Tibial artery (tissue), 4 donors: Measurements from ENCODE around the gene SMO.
"Not testable (repeated sequence)": the region's sequence is repeated elsewhere in the genome, so short reads cannot be mapped to it uniquely, and the experiment has no call there.

ENCODE experiments used
- DNase-seq, 2 donors: peaks; one replicate each; pipeline ENCODE4 v3.0.0-alpha.2; 2019
- H3K27ac ChIP-seq, 2 donors: fragments of 200-600 bp; sonication (generic) in 1 of 2; 1 replicate in 1 of 2; 2 replicates in 1 of 2; pipeline ENCODE4 v1.5.1; 2018 to 2019; ENCODE audit warnings: mild to moderate bottlenecking in 1 of 2
- H3K27me3 ChIP-seq, 2 donors: fragments of 200-600 bp; sonication (generic) in 1 of 2; one replicate each; pipeline versions ENCODE4 v1.5.1 to v1.6.0; 2016 to 2019
- H3K36me3 ChIP-seq, 3 donors: fragments of 200-600 bp; sonication (generic) in 2 of 3; one replicate each; pipeline ENCODE4 v1.5.1; 2016 to 2019; ENCODE audit warnings: mild to moderate bottlenecking in 2 of 3
- H3K4me1 ChIP-seq, 4 donors: fragments of 200-600 bp; sonication (generic) in 2 of 4; 1 replicate in 3 of 4; 2 replicates in 1 of 4; pipeline ENCODE4 v1.5.1; 2016 to 2019
- H3K4me3 ChIP-seq, 2 donors: fragments of 200-600 bp; sonication (generic) in 1 of 2; 1 replicate in 1 of 2; 2 replicates in 1 of 2; pipeline ENCODE4 v1.5.1; 2018 to 2019; ENCODE audit warnings: mild to moderate bottlenecking in 2 of 2
- H3K9me3 ChIP-seq, 3 donors: fragments of 200-600 bp; sonication (generic) in 1 of 3; one replicate each; pipeline ENCODE4 v1.5.1; 2016 to 2019
- intact Hi-C: fragments of 100-400 bp; cut with DNase I; formaldehyde crosslinking; loops from one replicate; pipeline ENCODE4 v1.15.0; 2023; ENCODE audit warnings: low total_unique reads
- TF ChIP-seq, protein P1 (sequence below), 2 experiments: fragments of 200-600 bp in 1 of 2; fragments of 450-650 bp in 1 of 2; IDR thresholded peaks; one replicate each; pipeline ENCODE4 v1.5.1; 2017 to 2019; ENCODE audit warnings: antibody characterized with exemption in 2 of 2, mild to moderate bottlenecking in 1 of 2, moderate library complexity in 1 of 2

SMO gene

DNA sequence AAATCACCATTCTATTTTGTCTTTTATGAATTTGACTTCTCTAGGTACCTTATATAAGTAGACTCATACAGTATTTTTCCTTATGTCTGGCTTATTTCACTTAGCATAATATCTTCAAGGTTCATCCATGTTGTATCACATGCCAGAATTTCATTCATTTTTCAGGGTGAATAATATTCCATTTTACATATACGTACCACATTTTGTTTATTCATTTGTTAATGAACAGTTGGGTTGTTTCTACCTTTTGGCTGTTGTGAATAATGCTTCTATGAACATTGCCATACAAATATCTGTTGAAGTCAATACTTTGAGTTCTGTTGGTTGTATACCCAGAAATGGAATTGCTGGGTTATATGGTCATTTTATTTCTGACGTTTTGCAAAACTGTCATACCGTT, 57.1 kb downstream of the SMO start:
- no peak overlapping the region for H3K27ac ChIP-seq
- no peaks in the 10 kb centered on the region for H3K9me3 ChIP-seq
- H3K36me3 ChIP-seq, result no peaks in the 10 kb centered on the region
- DNase-seq, result no peak
- H3K4me1 ChIP-seq, result no peaks in the 10 kb centered on the region
- H3K4me3 ChIP-seq, result no peak overlapping the region
- TF ChIP-seq, protein P1, sequence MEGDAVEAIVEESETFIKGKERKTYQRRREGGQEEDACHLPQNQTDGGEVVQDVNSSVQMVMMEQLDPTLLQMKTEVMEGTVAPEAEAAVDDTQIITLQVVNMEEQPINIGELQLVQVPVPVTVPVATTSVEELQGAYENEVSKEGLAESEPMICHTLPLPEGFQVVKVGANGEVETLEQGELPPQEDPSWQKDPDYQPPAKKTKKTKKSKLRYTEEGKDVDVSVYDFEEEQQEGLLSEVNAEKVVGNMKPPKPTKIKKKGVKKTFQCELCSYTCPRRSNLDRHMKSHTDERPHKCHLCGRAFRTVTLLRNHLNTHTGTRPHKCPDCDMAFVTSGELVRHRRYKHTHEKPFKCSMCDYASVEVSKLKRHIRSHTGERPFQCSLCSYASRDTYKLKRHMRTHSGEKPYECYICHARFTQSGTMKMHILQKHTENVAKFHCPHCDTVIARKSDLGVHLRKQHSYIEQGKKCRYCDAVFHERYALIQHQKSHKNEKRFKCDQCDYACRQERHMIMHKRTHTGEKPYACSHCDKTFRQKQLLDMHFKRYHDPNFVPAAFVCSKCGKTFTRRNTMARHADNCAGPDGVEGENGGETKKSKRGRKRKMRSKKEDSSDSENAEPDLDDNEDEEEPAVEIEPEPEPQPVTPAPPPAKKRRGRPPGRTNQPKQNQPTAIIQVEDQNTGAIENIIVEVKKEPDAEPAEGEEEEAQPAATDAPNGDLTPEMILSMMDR (IDR thresholded peaks at IDR 0.05), result no peak
- H3K27me3 ChIP-seq, result no peaks in the 10 kb centered on the region
- intact Hi-C loops, result no loop called here

DNA sequence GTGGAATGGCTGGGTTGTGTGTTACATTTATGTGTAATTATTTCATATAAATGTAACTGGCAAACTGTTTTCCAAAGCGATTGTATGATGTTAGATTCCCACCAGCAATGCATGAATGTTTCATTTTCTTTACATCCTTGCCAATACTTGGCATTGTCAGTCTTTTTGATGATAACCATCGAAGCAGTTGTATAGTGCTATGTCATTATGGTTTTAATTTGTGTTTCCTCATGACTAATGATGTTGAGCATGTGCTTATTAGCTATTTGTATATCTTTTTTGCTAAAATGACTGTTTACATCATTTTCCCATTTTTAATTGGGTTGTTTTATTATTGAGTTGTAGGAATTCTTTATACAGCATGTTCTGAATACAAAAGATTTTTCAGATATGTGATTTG, 58.7 kb downstream of the SMO start:
- Histone ChIP-seq H3K27ac (no peak overlapping the region), H3K4me3 (no peak overlapping the region), H3K4me1 (no peaks in the 10 kb centered on the region), H3K27me3 (no peaks in the 10 kb centered on the region), H3K36me3 (no peaks in the 10 kb centered on the region), H3K9me3 (no peaks in the 10 kb centered on the region)
- intact Hi-C loops, result no loop called here
- TF ChIP-seq, protein P1 (IDR thresholded peaks at IDR 0.05), result no peak
- no peak for DNase-seq

DNA sequence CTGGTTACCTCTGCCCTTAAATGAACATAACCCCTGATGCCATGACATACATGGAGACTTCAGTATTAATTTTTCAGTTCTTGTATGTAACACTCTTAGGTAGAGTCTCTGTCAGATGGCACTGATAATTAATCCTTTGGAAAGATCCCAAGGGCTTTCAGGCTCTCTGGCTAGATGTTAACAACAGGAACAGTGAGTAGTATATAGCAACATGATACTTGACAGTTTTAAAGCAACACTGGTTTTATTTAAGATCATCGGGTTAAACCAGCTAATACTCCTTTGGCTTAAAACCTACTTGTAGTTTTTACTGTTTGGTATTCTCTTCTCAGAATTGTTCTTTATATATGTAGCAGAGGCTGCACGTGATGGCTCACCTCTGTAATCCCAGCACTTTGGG, 63.7 kb downstream of the SMO start:
- Histone ChIP-seq H3K36me3 (no peaks in the 10 kb centered on the region), H3K27ac (no peak overlapping the region), H3K4me3 (no peak overlapping the region), H3K4me1 (no peaks in the 10 kb centered on the region), H3K27me3 (no peaks in the 10 kb centered on the region), H3K9me3 (no peaks in the 10 kb centered on the region)
- TF ChIP-seq, protein P1 (IDR thresholded peaks at IDR 0.05), result no peak
- no peak for DNase-seq
- intact Hi-C loops, result no loop called here

DNA sequence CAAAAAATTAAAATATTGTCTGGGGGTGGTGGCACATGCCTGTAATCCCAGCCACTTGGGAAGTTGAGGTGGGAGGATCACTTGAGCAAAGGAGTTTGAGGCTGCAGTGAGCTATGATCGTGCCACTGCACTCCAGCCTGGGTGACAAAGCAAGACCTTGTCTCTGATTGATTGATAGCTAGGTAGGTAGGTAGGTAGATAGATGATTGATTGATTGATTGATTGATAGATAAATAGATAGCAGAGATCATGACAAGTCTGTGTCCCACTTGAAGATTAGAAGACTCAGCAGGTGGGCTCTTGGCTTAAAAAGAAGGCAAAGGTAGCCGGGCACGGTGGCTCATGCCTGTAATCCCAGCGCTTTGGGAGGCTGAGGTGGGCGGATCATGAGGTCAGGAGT, 64.2 kb downstream of the SMO start:
- H3K27me3 ChIP-seq, H3K4me1 ChIP-seq, H3K27ac ChIP-seq, H3K9me3 ChIP-seq, H3K36me3 ChIP-seq, intact Hi-C loops, DNase-seq, H3K4me3 ChIP-seq: not testable (repeated sequence)

DNA sequence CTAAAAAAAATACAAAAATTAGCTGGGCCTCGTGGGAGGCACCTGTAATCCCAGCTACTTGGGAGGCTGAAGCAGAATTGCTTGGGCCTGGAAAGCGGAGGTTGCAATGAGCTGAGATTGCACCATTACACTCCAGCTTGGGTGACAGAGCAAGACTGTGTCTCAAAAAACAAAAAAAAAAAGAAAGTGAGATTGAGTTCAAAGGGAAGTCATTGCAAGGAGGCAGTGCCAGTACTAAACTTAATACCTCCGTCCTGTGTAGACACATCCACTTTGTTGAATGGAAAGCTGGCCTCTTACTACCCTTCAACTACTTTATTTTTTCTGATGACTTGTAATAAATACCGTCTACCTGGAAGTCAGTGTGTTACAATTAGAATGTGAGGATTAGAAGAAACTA, 67.4 kb downstream of the SMO start:
- intact Hi-C loops, result no loop called here
- Histone ChIP-seq H3K27me3 (no peaks in the 10 kb centered on the region), H3K4me1 (no peaks in the 10 kb centered on the region)

DNA sequence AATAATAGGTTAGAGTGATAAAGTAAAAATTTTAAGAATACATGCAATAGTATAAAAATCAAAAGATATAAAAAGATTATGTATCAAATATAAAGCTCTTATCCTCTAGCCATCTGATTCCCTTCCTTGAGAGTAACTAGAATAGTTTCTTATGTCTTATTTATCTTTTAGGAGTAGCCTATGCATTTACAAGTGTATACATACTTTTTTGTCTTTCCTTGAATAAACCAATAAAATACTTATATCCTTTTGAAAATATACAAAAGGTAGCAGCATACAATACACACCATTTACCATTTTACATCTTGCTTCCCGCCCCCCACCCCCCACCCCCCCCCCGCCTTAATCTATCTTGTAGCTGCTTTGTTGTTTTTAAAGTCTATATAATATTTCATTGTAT, 67.8 kb downstream of the SMO start:
- no peak overlapping the region for H3K27ac ChIP-seq
- no peaks in the 10 kb centered on the region for H3K36me3 ChIP-seq
- TF ChIP-seq, protein P1 (IDR thresholded peaks at IDR 0.05), result no peak
- no peak overlapping the region for H3K4me3 ChIP-seq
- H3K27me3 ChIP-seq, result no peaks in the 10 kb centered on the region
- no peak for DNase-seq
- H3K9me3 ChIP-seq, result no peaks in the 10 kb centered on the region
- H3K4me1 ChIP-seq, result no peaks in the 10 kb centered on the region
- intact Hi-C loops, result no loop called here

More for the DNA sequence above, 67.4 kb downstream of the SMO start:
- DNase-seq, result no peak
- TF ChIP-seq, protein P1 (IDR thresholded peaks at IDR 0.05), result no peak
- Histone ChIP-seq H3K27ac (no peak overlapping the region), H3K4me3 (no peak overlapping the region), H3K36me3 (no peaks in the 10 kb centered on the region), H3K9me3 (no peaks in the 10 kb centered on the region)
